Measurements from ENCODE around the gene DXO.
"Not testable (repeated sequence)": the region's sequence is repeated elsewhere in the genome, so short reads cannot be mapped to it uniquely, and the experiment has no call there.

- not testable (repeated sequence) for TF ChIP-seq SUZ12 (IDR thresholded peaks at IDR 0.05; ENCODE audit: extremely low read depth, insufficient read depth, insufficient read length); YY1 (IDR thresholded peaks at IDR 0.05; ENCODE audit: insufficient read depth, insufficient read length)
Measured at GRCh38 chr6:32005538-32005880, 33.6 kb upstream of the DXO start.

Measured in NT2/D1 (cell line).